Hepatocyte (in vitro differentiated cells): Measurements from ENCODE around the gene STT3B. TPM values are rescaled to one million over a fixed set of nuclear protein-coding genes. Genes with fewer than 3 reads are reported as not detected.

Experiments
- DNase-seq: peaks from one replicate; pipeline ENCODE4 v3.0.0-alpha.2; 2016; ENCODE audit warnings: low spot score
- H2AFZ ChIP-seq: fragments of 200-600 bp; sonication (generic); 2 replicates; pipeline ENCODE4 v1.6.0; 2016; ENCODE audit warnings: antibody characterized with exemption, mild to moderate bottlenecking
- H3K27ac ChIP-seq: fragments of 200-600 bp; sonication (generic); 2 replicates; pipeline ENCODE4 v1.5.1; 2016; ENCODE audit warnings: mild to moderate bottlenecking
- H3K27me3 ChIP-seq: fragments of 200-600 bp; sonication (generic); 2 replicates; pipeline ENCODE4 v1.6.1; 2016
- H3K36me3 ChIP-seq: fragments of 200-600 bp; sonication (generic); replicated peaks from 2 replicates; pipeline ENCODE4 v1.5.1; 2016; ENCODE audit warnings: low read depth; ENCODE audit not compliant: insufficient read depth
- H3K4me1 ChIP-seq: fragments of 200-600 bp; sonication (generic); 2 replicates; pipeline ENCODE4 v1.5.1; 2016; ENCODE audit warnings: mild to moderate bottlenecking, moderate library complexity; ENCODE audit not compliant: insufficient read depth
- H3K4me2 ChIP-seq: fragments of 200-600 bp; sonication (generic); 2 replicates; pipeline ENCODE4 v1.6.0; 2016
- H3K4me3 ChIP-seq: fragments of 200-600 bp; sonication (generic); 2 replicates; pipeline ENCODE4 v1.5.1; 2016; ENCODE audit warnings: mild to moderate bottlenecking
- H3K79me2 ChIP-seq: fragments of 200-600 bp; sonication (generic); 2 replicates; pipeline ENCODE4 v1.6.0; 2017; ENCODE audit warnings: mild to moderate bottlenecking
- H3K9me2 ChIP-seq: fragments of 200-600 bp; sonication (generic); replicated peaks from 2 replicates; pipeline ENCODE4 v1.6.0; 2017; ENCODE audit warnings: mild to moderate bottlenecking; ENCODE audit not compliant: insufficient read depth
- H3K9me3 ChIP-seq: fragments of 200-600 bp; sonication (generic); 2 replicates; pipeline ENCODE4 v1.5.1; 2016; ENCODE audit warnings: low read depth, mild to moderate bottlenecking
- H4K20me1 ChIP-seq: fragments of 200-600 bp; sonication (generic); 2 replicates; pipeline ENCODE4 v1.6.0; 2016; ENCODE audit warnings: mild to moderate bottlenecking; ENCODE audit not compliant: insufficient read depth, poor library complexity, severe bottlenecking
- CTCF ChIP-seq: fragments of 200-600 bp; sonication (generic); IDR thresholded peaks from 2 replicates; pipeline ENCODE4 v1.5.1; 2016; ENCODE audit warnings: antibody characterized with exemption, mild to moderate bottlenecking; ENCODE audit not compliant: poor library complexity
- EZH2 ChIP-seq: fragments of 200-600 bp; sonication (generic); IDR thresholded peaks from 2 replicates; pipeline ENCODE4 v1.6.1; 2016; ENCODE audit warnings: antibody characterized with exemption, mild to moderate bottlenecking, borderline replicate concordance
- EZH2phosphoT487 ChIP-seq: fragments of 200-600 bp; sonication (generic); IDR thresholded peaks from one replicate; pipeline ENCODE4 v1.6.1; 2018; ENCODE audit warnings: antibody characterized with exemption, mild to moderate bottlenecking, low read depth, moderate library complexity; ENCODE audit not compliant: unreplicated experiment, severe bottlenecking
- whole genome bisulfite sequencing: methylation state at CpG from one replicate; pipeline ENCODE4 v1.1.6; 2016; ENCODE audit warnings: low lambda C conversion rate; ENCODE audit errors: missing lambda C conversion rate; 5-methylcytosine and 5-hydroxymethylcytosine counted together
- polyA plus RNA-seq: library from polyadenylated mRNA; unstranded; fragments of >200 nt; fragmentation: Nextera tagmentation; extraction: Ambion mirVana; gene quantifications from 2 replicates; pipeline ENCODE4 v1.2.1, GENCODE V29; 2016
- total RNA-seq: library from RNA; depleted of rRNA; stranded (reverse); fragments of >200 nt; gene quantifications from 2 replicates; pipeline ENCODE4 v1.2.3, GENCODE V29; 2014

Gene STT3B
- total and polyA plus RNA-seq, 2 experiments from 2014 or later: 101 to 253 TPM

- Histone ChIP-seq H3K27me3 (no peaks in the 10 kb centered on the region), H3K79me2 (no peaks in the 10 kb centered on the region), H4K20me1 (no peaks in the 10 kb centered on the region), H3K9me2 (no peaks in the 10 kb centered on the region), H3K4me2 (no peak overlapping the region), H3K36me3 (peaks cover 4% of the 10 kb centered on the region), H2AFZ (no peak overlapping the region), H3K4me1 (no peaks in the 10 kb centered on the region), H3K9me3 (peaks cover 40% of the 10 kb centered on the region), H3K27ac (no peak overlapping the region), H3K4me3 (no peak overlapping the region)
- no peak for TF ChIP-seq EZH2phosphoT487
- TF ChIP-seq CTCF: no peak
- TF ChIP-seq EZH2: no peak
- no peak for DNase-seq
Observed at GRCh38 chr3:31654998-31655397, 122.3 kb downstream of the STT3B start.

DNA sequence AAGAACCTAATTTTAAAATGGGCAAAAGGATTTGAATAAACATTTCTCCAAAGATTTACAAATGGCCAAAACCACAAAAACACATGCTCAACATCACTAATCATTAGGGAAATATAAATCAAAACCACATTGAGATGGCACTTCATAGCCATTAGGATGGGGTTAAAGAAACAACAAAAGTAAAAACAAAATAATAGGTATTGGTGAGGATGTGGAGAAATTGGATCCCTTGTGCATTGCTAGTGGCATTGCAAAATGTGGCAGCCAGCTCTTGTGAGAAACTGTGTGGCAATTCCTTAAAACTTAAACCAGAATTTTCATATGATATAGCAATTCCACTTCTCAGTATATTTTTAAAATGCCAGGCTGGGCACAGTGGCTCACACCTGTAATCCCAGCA is 126.5 kb downstream of the STT3B start:
- Histone ChIP-seq H3K27me3 (no peaks in the 10 kb centered on the region), H3K36me3 (peaks cover 3% of the 10 kb centered on the region), H3K4me2 (no peak overlapping the region), H3K4me1 (no peaks in the 10 kb centered on the region), H3K9me3 (peaks cover 10% of the 10 kb centered on the region), H2AFZ (no peak overlapping the region), H3K4me3 (no peak overlapping the region), H4K20me1 (no peaks in the 10 kb centered on the region), H3K79me2 (no peaks in the 10 kb centered on the region), H3K27ac (no peak overlapping the region), H3K9me2 (no peaks in the 10 kb centered on the region)
- no peak for TF ChIP-seq CTCF
- TF ChIP-seq EZH2: no peak
- no peak for TF ChIP-seq EZH2phosphoT487
- DNase-seq: no peak

GRCh38 chr3:31661286-31661685 is 128.6 kb downstream of the STT3B start:
- H4K20me1 ChIP-seq: no peaks in the 10 kb centered on the region
- H3K4me2 ChIP-seq: no peak overlapping the region
- 75% methylated on average over 5 of the region's 5 CpGs for WGBS
- no peak overlapping the region for H3K27ac ChIP-seq
- peaks cover under 1% of the 10 kb centered on the region for H3K9me3 ChIP-seq
- H3K9me2 ChIP-seq: no peaks in the 10 kb centered on the region
- no peaks in the 10 kb centered on the region for H3K79me2 ChIP-seq
- no peak for DNase-seq
- H3K36me3 ChIP-seq: peaks cover 3% of the 10 kb centered on the region
- no peaks in the 10 kb centered on the region for H3K4me1 ChIP-seq
- TF ChIP-seq EZH2 (no peak), EZH2phosphoT487 (no peak), CTCF (no peak)
- no peak overlapping the region for H2AFZ ChIP-seq
- H3K4me3 ChIP-seq: no peak overlapping the region
- H3K27me3 ChIP-seq: no peaks in the 10 kb centered on the region

DNA sequence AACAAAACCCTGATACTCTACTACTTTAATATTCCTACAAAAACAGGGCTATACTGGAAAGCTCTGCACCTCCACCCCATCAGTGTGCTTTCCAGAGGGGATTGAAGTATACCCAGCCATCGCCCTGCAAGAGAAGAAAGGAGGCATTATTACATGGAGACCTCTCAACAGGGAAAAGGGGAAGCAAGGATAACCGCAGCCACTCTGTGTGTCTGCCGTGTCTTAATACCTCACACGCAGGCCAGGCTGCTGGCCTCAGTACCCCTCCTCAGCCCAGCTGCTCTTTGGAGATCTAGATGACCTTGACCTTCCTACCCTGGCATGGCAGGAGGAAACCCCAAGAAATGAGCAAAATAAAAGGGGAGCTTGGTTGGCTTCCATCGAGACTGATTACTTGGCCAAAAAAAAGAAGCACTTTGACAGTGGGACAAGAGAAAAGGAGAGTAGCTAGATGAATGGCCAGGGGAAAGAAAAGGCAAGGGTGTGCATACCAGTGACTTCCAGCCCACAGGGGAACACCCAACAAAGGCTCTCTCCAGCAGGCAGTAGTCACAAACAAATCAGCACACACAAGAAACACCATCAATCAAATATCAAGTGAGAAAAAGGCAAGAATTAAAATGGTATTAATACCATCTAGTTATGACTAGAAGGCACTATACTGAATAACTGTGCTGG is 129.4 kb downstream of the STT3B start:
- Histone ChIP-seq H3K36me3 (peaks cover 3% of the 10 kb centered on the region), H3K4me3 (no peak overlapping the region), H3K9me3 (no peaks in the 10 kb centered on the region), H3K9me2 (no peaks in the 10 kb centered on the region), H3K79me2 (no peaks in the 10 kb centered on the region), H4K20me1 (no peaks in the 10 kb centered on the region), H2AFZ (no peak overlapping the region), H3K27me3 (no peaks in the 10 kb centered on the region), H3K27ac (no peak overlapping the region), H3K4me1 (no peaks in the 10 kb centered on the region), H3K4me2 (no peak overlapping the region)
- WGBS: 98% methylated on average over 5 of the region's 5 CpGs
- TF ChIP-seq CTCF (no peak), EZH2 (no peak), EZH2phosphoT487 (no peak)
- no peak for DNase-seq
